GM21619 (cell line): ENCODE results near the gene TTC3.
A peak's percentile ranks its signal among the peaks of the same experiment; 100 is the strongest.

Experiments used
- ATAC-seq: cut with Tn5 transposase; IDR thresholded peaks from one replicate; pipeline ENCODE4 v1.9.1; 2021; ENCODE audit not compliant: unreplicated experiment

The TTC3 gene

GRCh38 chr21:37193006-37193405 is 120.0 kb downstream of the TTC3 start:
- ATAC-seq, result no peak

DNA sequence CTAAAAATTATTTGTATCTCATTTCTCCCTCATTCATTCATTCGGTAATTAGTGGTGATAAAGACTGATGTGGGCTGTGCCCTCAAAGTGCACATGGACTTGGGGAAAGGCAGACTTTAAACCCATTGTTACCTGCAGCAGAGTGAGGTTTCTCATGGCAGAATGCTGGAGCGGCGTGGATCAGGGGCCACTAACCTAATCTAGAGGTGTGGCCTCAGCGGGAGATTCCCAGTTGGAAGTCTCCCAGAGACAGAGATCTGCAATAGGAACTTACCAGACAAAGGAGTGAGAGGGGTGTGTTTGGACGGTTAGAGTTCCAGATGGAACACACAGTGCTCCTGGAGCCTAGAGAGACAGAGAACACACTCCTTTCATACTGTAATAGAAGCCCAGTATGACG is 120.6 kb downstream of the TTC3 start:
- no peak for ATAC-seq

DNA sequence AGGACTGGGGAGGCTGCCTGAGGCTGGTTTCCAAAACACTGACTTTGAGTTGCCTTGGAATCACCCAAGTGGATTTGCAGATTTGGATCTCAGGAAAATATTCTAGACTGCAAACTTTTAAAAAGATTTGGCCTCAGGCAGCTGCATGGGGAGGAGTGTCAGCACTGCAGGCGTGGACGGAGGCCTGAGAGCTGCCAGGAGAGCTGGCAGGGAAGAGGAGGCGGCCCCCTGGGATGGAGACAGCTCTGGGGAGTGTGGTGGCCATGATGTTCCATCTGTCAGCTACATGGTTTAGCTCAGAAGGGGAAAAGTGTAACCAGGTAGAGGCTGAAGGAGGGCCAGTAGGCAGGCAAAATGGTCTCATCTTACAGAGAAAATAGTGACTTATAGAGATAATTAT is 122.0 kb downstream of the TTC3 start:
- no peak for ATAC-seq

DNA sequence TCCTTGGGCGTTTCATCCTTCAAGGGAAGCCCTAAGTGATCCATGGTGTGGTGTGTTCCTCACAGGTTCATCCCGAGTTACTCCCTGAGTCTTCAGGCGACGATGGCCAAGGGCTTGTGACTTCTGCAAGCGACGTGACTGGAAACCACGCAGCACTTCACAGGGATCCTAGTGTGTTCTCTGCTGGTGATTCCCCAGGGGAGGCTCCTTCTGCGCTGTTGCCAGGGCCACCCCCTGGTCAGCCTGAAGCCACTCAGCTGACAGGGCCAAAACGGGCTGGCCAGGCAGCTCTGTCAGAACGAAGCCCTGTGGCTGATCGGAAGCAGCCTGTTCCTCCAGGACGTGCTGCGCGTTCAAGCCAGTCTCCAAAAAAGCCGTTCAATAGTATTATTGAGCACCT is 122.6 kb downstream of the TTC3 start:
- no peak for ATAC-seq

GRCh38 chr21:37196847-37197246 is 123.8 kb downstream of the TTC3 start:
- ATAC-seq, result no peak

- ATAC-seq, result no peak
Observed at GRCh38 chr21:37197746-37198145, 124.7 kb downstream of the TTC3 start.

DNA sequence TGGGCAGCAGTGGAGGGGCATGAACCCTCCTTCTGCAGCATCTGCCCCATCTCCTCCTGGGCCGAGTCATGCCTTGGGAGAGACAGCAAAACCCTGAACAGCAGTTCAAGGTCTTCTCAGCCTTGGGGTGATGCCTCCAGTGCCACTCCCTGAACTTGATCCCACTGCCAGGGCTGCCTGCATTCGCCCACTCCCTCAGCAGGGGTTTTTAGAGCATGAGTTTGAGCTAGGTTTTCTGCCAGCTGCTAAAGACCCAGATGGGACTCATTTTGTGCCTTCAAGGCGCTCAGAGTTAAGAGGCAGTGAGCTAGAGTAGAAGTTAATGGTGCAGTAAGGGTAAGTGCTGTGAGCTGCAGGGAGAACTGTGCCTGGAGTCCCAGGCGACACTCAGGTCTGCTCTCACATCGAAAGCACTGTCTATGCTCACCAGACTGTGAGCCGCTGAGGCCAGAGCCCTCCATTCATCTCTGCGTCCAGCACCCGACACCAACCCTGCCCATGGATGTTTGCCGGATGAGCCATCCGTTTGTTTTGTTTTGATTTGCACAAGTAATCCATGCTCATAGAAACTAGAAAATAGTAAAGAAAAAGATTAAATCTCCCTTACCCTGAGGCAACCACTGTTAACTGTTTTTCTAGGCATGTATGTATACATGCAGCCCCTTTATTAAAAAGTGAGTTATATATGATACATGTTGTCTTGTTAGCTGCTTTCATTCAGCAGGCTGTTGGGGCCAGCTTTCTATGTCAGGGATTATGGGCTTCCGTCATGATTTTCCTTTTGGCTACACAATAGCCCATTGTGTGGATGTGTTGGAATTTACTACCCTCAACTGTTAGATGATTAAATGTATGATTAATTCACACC is 126.2 kb downstream of the TTC3 start:
- no peak for ATAC-seq

- no peak for ATAC-seq
Observed at GRCh38 chr21:37200641-37201480, 127.8 kb downstream of the TTC3 start.

GRCh38 chr21:37202221-37203110 is 129.4 kb downstream of the TTC3 start:
- ATAC-seq, result no peak

DNA sequence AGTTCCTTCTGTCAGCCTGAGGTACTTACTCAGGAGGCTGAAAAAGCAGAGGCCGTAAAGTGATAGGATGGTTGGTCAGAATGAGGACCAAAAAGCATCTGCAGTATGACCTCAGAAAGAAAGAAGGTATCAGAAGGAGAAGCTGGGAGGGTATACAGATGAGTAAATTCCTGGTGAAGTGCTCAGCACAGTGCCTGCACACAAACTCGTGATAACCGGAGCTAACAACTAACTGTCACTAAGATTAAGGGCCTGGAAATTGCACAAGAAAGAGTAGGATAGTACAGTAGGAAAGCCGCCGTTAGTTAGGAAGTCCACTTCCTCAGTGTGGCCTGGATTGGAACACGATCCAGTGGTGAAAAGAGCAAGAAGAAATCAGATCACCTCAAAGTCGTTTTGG is 131.5 kb downstream of the TTC3 start:
- ATAC-seq, result no peak

DNA sequence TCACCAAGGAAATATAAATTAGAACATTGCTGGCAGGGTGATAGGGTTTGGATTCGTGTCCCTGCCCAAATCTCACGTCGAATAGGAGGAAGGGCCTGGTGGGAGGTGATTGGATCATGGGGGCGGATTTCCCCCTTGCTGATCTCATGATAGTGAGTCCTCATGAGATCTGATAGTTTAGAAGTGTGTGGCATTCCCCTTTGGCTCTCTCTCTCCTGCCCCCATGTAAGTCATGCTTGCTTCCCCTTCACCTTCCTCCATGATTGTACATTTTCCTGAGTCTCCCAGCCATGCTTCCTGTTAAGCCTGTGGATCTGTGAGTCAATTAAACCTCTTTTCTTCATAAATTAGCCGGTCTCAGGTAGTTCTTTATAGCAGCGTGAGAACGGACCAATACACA is 133.4 kb downstream of the TTC3 start:
- ATAC-seq, result no peak

DNA sequence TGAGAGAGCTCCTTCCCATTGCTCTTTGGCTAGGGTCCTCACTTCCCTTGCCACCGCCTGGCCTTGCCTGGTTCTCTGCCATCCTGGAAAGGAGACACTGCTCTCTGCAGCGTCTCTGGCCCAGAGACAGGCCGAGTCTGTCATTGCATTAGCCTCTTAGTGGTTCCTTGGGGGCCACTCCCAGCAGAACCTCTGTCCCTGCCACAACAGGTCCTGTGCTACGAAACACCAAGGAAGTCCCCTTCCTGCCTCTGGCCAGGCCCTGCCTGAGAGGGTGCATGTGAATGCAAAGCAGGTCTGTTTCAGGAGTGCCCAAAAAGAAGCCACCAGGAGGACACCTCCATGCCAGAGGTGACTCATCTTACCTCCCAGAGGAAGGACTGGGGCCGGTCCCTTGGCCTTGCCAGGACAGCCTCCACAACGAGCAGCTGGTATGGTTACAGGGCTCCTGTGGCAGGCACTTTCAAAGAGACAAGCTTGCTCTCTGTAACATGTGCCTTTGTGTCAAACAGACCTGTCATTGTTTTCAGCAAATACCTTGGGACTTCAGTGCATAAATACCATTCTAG is 134.5 kb downstream of the TTC3 start:
- peak; percentile 60 for ATAC-seq

DNA sequence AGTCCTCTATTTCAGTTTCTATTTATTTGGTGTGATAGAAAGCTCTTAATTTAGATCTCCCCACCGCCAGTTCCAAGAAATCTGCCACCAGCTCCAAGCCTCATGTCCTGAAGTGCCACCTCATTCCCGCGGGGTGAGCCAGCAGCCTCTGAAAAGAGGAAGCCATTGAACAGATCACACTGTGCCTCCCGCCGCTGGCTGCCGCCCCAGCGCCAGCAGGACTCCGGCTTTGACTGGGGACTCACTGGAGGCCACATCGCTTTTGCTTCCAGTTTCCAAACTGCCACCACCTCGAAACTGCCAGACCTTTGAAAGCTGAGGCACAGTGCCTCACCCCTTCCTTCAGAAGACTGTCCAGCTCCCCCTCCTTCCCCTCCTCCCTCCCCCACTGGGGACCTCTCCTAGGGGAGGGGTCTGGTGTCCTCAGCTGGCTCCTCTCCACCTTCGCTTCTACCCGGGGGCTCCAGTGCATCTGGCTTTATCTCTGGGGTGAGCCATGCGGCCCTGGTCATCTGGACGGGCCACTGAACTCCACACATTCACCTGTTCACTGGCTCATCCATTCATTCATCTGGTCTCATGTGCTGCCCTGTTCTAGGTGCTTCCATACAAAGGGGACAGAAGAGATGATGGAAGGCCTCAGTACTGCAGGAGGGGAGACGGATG is 135.1 kb downstream of the TTC3 start:
- peak; percentile 49 for ATAC-seq

- ATAC-seq, result peak; percentile 35
Observed at GRCh38 chr21:37208741-37209225, 135.7 kb downstream of the TTC3 start.

DNA sequence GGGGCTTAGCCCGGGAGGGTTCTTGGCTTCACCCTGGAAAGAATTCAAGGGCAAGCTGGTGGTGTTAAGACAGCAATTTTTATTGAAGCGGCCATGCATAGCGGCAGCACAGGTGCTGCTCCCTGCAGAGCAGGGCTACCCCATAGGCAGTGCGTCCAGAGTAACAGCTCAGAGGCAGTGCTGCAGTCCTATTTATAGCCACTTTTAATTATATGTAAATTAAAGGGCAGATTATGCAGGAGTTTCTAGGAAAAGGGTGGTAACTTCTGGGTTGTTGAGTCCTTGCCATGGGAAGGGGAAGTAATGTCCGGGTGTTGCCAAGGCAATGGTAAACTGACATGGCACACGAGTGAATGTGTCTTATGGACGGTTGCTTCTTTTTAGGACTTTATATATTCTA is 137.1 kb downstream of the TTC3 start:
- ATAC-seq, result no peak

DNA sequence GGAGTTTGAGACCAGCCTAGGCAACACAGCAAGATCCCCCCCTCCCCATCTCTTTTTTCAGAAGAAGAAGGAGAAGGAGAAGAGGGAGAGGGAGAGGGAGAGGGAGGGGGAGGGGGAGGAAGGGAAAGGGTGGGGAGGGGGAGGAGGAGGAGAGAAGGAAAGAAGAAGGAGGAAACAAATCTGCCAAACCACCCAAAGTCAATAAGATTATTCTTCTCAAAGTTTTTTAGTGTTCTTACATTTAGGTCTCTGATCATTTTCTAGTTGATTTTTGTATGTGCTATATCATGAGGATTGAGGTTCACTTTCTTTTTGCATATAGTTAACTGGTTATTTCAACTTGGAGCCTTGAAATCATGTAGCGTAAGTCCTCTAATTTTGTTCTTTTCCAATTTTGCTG is 137.7 kb downstream of the TTC3 start:
- no peak for ATAC-seq

- no peak for ATAC-seq
Observed at GRCh38 chr21:37214952-37215351, 141.9 kb downstream of the TTC3 start.

GRCh38 chr21:37219761-37220432 is 146.8 kb downstream of the TTC3 start:
- no peak for ATAC-seq

DNA sequence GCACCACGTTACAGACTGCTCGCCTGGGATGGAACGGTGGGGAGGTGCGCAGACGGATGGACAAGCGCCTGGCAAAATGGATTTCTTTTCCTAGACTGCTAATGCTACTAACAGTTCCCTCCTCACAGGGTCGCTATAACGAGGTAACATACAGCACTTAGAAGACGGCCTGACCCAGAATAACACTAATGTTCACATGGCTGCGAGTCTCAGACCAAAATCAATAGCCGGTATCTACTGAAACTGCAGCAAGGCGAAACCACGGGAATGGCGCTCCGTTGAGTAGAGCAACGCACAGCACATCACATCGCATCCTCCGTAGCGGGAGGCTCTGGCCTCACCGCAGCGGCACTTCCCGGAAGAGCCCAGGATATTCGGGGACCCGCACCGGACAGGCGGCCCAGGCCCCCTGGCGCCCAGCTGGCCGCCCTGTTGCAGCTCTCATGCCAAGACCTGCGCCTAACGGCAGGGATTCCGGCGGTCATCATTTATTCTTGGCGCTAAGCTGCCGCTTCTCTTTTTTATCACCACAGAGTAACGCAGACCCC is 147.5 kb downstream of the TTC3 start:
- peak; percentile 43 for ATAC-seq
